Thymus (tissue), 11 donors: Measurements from ENCODE around the gene ATRNL1. TPM values are rescaled to one million over a fixed set of nuclear protein-coding genes. Genes with fewer than 3 reads are reported as not detected.
A peak's percentile ranks its signal among the peaks of the same experiment; 100 is the strongest.
"Not testable (repeated sequence)": the region's sequence is repeated elsewhere in the genome, so short reads cannot be mapped to it uniquely, and the experiment has no call there.

Experiments
- DNase-seq, 9 donors: peaks; one replicate each; pipeline ENCODE4 v3.0.0-alpha.2; 2013; ENCODE audit warnings: low spot score in 9 of 9, low read depth in 6 of 9, missing footprints in 1 of 9
- H3K27ac ChIP-seq, 2 donors: one replicate each; pipeline ENCODE4 v1.5.1; 2013; ENCODE audit warnings: control low read depth in 1 of 2, low read depth in 1 of 2, low read length in 1 of 2, mild to moderate bottlenecking in 1 of 2, moderate library complexity in 1 of 2
- H3K27me3 ChIP-seq, 2 donors: one replicate each; pipeline ENCODE4 v1.5.1; 2013; ENCODE audit warnings: low read length in 1 of 2; ENCODE audit not compliant: control insufficient read depth in 2 of 2, insufficient read depth in 1 of 2
- H3K36me3 ChIP-seq, 2 donors: one replicate each; pipeline ENCODE4 v1.5.1; 2013; ENCODE audit warnings: low read length in 1 of 2, mild to moderate bottlenecking in 1 of 2, moderate library complexity in 1 of 2; ENCODE audit not compliant: control insufficient read depth in 2 of 2, insufficient read depth in 2 of 2
- H3K4me1 ChIP-seq, 2 donors: one replicate each; pipeline ENCODE4 v1.5.1; 2013; ENCODE audit warnings: low read length in 2 of 2; ENCODE audit not compliant: control insufficient read depth in 2 of 2, insufficient read depth in 2 of 2
- H3K4me3 ChIP-seq, 2 donors: one replicate each; pipeline ENCODE4 v1.5.1; 2013; ENCODE audit warnings: low read length in 2 of 2, control low read depth in 1 of 2, mild to moderate bottlenecking in 1 of 2
- H3K9me3 ChIP-seq, 2 donors: one replicate each; pipeline ENCODE4 v1.5.1; 2013; ENCODE audit warnings: low read length in 1 of 2, mild to moderate bottlenecking in 1 of 2; ENCODE audit not compliant: control insufficient read depth in 2 of 2, insufficient read depth in 1 of 2
- WGBS: extraction: QIAGEN DNeasy Blood & Tissue Kit; methylation state at CpG from one replicate; pipeline ENCODE4 v1.1.7; 2013; 5-methylcytosine and 5-hydroxymethylcytosine counted together
- polyA plus RNA-seq: library from polyadenylated mRNA; stranded (reverse); fragments of 200-250 nt; gene quantifications from one replicate; pipeline ENCODE4 v1.2.3, GENCODE V29; 2013
- total RNA-seq: library from RNA; stranded (reverse); fragments of 120-200 nt; gene quantifications from one replicate; pipeline ENCODE4 v1.2.4, GENCODE V29; 2013
- donor health status: healthy.

The ATRNL1 gene
- total and polyA plus RNA-seq, 2 donors = 0.84 to 3.4 TPM

DNA sequence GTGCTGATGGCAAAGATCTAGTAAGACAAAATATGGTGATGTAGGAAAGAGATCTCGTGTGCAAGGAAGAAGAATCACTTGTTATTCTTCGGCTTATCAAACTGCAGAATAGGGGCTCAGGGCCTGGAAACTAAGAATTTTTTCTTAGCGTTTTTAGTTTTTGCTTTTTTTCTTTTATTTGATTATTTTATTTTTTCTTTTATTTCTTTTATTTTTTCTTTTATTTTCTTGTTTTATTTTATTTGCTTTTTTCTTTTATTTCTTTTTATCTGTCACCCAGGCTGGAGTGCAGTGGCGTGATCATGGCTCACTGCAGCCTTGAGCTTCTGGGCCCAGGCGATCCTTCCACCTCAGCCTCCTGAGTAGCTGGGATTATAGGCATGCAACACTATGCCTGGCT, 70.0 kb downstream of the ATRNL1 start:
- H3K9me3 ChIP-seq = no peaks in the 10 kb centered on the region

DNA sequence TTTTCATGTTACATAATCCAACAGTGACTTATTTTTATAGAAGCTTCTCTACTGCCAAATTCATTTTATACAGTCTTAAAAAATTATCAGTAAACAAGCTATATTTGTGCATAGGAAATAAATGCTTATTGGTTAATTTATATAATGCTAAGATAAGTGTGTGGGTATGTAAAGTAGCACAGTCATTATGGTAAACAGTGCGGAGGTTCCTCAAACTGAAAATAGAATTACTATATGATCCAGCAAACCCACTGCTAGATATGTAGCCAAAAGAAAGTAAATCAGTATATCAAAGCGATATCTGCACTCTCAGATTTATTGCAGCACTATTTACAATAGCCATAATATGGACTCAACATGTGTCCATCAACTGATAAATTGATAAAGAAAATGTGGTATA, 71.1 kb downstream of the ATRNL1 start:
- no peaks in the 10 kb centered on the region for H3K9me3 ChIP-seq
- H3K27me3 ChIP-seq = no peaks in the 10 kb centered on the region
- H3K4me3 ChIP-seq = no peak overlapping the region
- no peak overlapping the region for H3K27ac ChIP-seq
- 60% methylated on average over 2 of the region's 2 CpGs for WGBS
- DNase-seq = no peak
- no peaks in the 10 kb centered on the region for H3K4me1 ChIP-seq
- no peaks in the 10 kb centered on the region for H3K36me3 ChIP-seq

More for the DNA sequence above, 70.0 kb downstream of the ATRNL1 start:
- 98% methylated on average over 5 of the region's 5 CpGs for WGBS
- Histone ChIP-seq H3K27me3 (no peaks in the 10 kb centered on the region), H3K36me3 (no peaks in the 10 kb centered on the region), H3K4me1 (no peaks in the 10 kb centered on the region), H3K4me3 (no peak overlapping the region), H3K27ac (no peak overlapping the region)
- DNase-seq = no peak

- Histone ChIP-seq H3K27me3 (no peaks in the 10 kb centered on the region), H3K4me3 (no peak overlapping the region), H3K9me3 (no peaks in the 10 kb centered on the region), H3K36me3 (no peaks in the 10 kb centered on the region), H3K4me1 (no peaks in the 10 kb centered on the region), H3K27ac (no peak overlapping the region)
- 92% methylated on average over 2 of the region's 2 CpGs for WGBS
- no peak for DNase-seq
Measured at GRCh38 chr10:115167751-115168150, 74.6 kb downstream of the ATRNL1 start.

DNA sequence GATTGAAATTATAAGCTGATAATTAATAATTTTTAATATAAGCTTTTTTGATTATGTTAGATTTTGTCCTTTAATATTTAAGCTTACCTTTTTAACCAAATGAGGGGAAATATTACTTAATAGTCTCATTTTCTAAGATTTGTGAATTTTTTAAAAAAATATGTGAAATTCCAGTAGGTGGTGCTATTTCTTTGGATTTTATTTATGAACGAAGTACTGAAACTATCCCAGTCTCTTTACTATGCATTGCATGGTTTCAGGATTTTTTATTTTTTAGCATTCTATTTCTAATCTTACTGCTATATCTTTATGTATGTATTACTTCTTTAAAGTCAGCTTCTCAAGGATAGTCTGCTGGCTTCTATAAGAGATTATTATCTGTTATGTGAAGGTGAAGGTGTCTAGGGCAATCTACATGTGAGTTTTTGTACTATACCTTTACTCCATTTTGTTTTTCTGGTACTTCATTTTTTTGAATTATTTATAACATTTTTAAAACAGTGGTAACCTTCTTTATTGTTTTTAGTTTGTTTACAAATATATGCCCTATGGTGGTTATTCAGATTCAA, 78.3 kb downstream of the ATRNL1 start:
- peak in 1 of 9 donors; percentile 0 for DNase-seq
- 3% methylated on average over 1 of the region's 1 CpG for WGBS

GRCh38 chr10:115173915-115174443, 80.8 kb downstream of the ATRNL1 start:
- Histone ChIP-seq H3K27me3 (no peaks in the 10 kb centered on the region), H3K27ac (no peak overlapping the region), H3K4me1 (no peaks in the 10 kb centered on the region), H3K4me3 (no peak overlapping the region), H3K9me3 (no peaks in the 10 kb centered on the region), H3K36me3 (no peaks in the 10 kb centered on the region)
- no peak for DNase-seq
- 88% methylated on average over 3 of the region's 3 CpGs for WGBS

More for the DNA sequence above, 78.3 kb downstream of the ATRNL1 start:
- no peaks in the 10 kb centered on the region for H3K36me3 ChIP-seq
- H3K4me3 ChIP-seq = no peak overlapping the region
- no peaks in the 10 kb centered on the region for H3K4me1 ChIP-seq
- H3K9me3 ChIP-seq = no peaks in the 10 kb centered on the region
- no peak overlapping the region for H3K27ac ChIP-seq
- H3K27me3 ChIP-seq = no peaks in the 10 kb centered on the region

DNA sequence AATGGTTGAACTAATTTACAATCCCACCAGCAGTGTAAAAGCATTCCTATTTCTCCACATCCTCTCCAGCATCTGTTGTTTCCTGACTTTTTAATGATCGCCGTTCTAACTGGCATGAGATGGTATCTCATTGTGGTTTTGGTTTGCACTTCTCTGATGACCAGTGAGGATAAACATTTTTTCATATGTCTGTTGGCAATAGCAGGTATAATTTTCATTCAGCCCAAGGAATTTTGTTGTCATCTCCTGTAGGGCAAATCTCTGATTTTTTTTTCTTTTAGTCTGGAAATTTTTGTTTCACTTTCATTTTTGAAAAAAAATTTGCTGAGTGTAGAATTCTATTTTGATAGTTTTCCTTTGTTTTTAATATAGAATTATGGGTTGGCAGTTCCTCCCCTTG, 114.1 kb downstream of the ATRNL1 start:
- 44% methylated on average over 2 of the region's 2 CpGs for WGBS
- not testable (repeated sequence) for H3K9me3 ChIP-seq, H3K36me3 ChIP-seq, H3K4me1 ChIP-seq, H3K27ac ChIP-seq, H3K27me3 ChIP-seq, DNase-seq, H3K4me3 ChIP-seq

DNA sequence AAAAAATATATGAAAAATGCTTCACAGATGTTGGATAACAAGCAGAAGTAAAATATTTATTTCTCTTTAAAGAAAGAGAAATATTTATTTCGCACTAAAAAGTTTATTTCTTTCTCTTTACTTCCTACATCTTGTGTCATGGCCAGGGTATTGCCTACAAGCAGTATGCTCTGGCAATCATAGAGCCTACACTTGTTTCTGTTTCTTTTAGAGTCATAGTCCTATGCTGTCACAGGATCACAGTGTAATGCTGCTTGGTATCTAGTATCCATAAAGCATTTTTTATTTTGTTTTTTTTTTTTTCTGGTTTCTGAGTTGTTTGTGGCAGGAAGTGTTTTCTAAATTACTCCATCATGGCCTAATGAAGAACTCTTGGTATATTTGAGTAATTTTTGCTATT, 116.0 kb downstream of the ATRNL1 start:
- WGBS = 89% methylated on average over 1 of the region's 1 CpG
- Histone ChIP-seq H3K27me3 (no peaks in the 10 kb centered on the region), H3K9me3 (no peaks in the 10 kb centered on the region), H3K4me1 (no peaks in the 10 kb centered on the region), H3K27ac (no peak overlapping the region), H3K36me3 (no peaks in the 10 kb centered on the region), H3K4me3 (no peak overlapping the region)
- no peak for DNase-seq

- no peak overlapping the region for H3K27ac ChIP-seq
- no peaks in the 10 kb centered on the region for H3K4me1 ChIP-seq
- H3K4me3 ChIP-seq = no peak overlapping the region
- 92% methylated on average over 2 of the region's 2 CpGs for WGBS
- DNase-seq = no peak
- no peaks in the 10 kb centered on the region for H3K9me3 ChIP-seq
- H3K27me3 ChIP-seq = no peaks in the 10 kb centered on the region
- H3K36me3 ChIP-seq = no peaks in the 10 kb centered on the region
Measured at GRCh38 chr10:115214829-115215228, 121.7 kb downstream of the ATRNL1 start.

DNA sequence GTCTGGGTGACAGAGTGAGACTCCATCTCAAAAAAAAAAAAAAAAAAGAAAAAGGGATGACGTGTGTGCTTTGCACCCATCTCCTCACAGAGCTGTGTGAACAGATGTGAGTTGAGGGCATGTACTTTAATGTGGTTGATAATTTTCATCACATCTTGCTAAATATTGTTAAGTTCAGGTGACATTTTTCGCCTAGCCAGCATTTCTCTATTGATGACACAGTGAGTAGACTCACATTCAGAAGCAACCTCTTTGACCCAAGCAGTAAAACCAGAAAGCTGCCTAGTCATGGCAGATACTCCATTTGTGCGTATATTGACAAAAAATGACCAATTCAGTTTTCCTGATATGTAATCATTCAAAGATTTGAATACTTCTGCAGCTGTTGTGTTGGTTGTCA, 126.0 kb downstream of the ATRNL1 start:
- DNase-seq = no peak
- no peaks in the 10 kb centered on the region for H3K4me1 ChIP-seq
- H3K27me3 ChIP-seq = no peaks in the 10 kb centered on the region
- no peaks in the 10 kb centered on the region for H3K36me3 ChIP-seq
- no peak overlapping the region for H3K4me3 ChIP-seq
- WGBS = 86% methylated on average over 3 of the region's 3 CpGs
- no peak overlapping the region for H3K27ac ChIP-seq
- no peaks in the 10 kb centered on the region for H3K9me3 ChIP-seq
